Hepatocyte (in vitro differentiated cells): ENCODE results near the gene OR6N2.

Experiments used
- EZH2 ChIP-seq: fragments of 200-600 bp; sonication (generic); IDR thresholded peaks from 2 replicates; pipeline ENCODE4 v1.6.1; 2016; ENCODE audit warnings: antibody characterized with exemption, mild to moderate bottlenecking, borderline replicate concordance
- TF ChIP-seq, protein P1 (sequence below): fragments of 200-600 bp; sonication (generic); IDR thresholded peaks from 2 replicates; pipeline ENCODE4 v1.5.1; 2016; ENCODE audit warnings: antibody characterized with exemption, mild to moderate bottlenecking; ENCODE audit not compliant: poor library complexity

DNA sequence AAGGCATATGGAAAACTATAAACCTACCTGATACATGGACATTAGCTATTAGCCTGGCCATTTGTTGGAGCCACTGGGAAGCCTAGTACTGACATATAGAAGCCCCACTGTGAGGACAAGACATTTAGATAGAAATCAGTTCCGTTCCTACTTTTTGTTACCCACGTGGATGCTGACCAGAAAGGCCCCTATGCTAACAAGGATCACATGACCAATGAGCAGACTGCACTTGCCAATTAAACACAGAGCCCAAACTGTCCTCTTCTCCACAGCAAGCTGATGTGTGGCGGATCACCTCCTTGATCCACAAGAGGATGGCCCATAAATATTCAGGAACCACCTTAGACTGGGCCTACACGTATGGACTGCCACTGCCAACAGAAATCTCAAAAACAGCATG, 49.3 kb downstream of the OR6N2 start:
- TF ChIP-seq, protein P1, sequence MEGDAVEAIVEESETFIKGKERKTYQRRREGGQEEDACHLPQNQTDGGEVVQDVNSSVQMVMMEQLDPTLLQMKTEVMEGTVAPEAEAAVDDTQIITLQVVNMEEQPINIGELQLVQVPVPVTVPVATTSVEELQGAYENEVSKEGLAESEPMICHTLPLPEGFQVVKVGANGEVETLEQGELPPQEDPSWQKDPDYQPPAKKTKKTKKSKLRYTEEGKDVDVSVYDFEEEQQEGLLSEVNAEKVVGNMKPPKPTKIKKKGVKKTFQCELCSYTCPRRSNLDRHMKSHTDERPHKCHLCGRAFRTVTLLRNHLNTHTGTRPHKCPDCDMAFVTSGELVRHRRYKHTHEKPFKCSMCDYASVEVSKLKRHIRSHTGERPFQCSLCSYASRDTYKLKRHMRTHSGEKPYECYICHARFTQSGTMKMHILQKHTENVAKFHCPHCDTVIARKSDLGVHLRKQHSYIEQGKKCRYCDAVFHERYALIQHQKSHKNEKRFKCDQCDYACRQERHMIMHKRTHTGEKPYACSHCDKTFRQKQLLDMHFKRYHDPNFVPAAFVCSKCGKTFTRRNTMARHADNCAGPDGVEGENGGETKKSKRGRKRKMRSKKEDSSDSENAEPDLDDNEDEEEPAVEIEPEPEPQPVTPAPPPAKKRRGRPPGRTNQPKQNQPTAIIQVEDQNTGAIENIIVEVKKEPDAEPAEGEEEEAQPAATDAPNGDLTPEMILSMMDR: no peak
- no peak for TF ChIP-seq EZH2
